Measurements from ENCODE around the gene DENND2A.

DNA sequence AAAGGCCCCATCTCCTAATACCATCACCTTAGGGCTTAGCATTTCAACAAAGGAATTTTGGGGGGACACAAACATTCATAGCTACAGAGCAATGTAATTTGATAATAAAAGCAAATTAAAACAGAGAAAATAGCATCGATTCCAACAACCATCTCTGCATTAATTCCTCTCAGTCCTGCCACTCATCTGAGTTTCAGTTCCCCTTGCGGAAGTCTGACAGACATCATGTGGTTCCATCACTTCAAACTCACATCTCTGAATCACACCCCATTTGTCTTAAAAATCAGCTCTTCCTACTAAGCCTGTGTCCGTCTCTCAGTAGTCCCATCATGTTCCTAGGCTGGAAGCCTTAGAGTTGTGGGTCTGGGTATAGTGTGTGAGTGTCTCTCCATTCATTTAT lies 35.7 kb upstream of the DENND2A start:
- TF ChIP-seq, protein P1, sequence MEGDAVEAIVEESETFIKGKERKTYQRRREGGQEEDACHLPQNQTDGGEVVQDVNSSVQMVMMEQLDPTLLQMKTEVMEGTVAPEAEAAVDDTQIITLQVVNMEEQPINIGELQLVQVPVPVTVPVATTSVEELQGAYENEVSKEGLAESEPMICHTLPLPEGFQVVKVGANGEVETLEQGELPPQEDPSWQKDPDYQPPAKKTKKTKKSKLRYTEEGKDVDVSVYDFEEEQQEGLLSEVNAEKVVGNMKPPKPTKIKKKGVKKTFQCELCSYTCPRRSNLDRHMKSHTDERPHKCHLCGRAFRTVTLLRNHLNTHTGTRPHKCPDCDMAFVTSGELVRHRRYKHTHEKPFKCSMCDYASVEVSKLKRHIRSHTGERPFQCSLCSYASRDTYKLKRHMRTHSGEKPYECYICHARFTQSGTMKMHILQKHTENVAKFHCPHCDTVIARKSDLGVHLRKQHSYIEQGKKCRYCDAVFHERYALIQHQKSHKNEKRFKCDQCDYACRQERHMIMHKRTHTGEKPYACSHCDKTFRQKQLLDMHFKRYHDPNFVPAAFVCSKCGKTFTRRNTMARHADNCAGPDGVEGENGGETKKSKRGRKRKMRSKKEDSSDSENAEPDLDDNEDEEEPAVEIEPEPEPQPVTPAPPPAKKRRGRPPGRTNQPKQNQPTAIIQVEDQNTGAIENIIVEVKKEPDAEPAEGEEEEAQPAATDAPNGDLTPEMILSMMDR (conservative IDR thresholded peaks at IDR 0.05; ENCODE audit: low read depth, low read length), result no peak
- no peak for TF ChIP-seq SMC3 (IDR thresholded peaks at IDR 0.05; ENCODE audit: low read depth, low read length)
- no peak for TF ChIP-seq CHD1 (IDR thresholded peaks at IDR 0.05; ENCODE audit: low read depth, low read length)
- TF ChIP-seq FOS (IDR thresholded peaks at IDR 0.05; ENCODE audit: low read depth, low read length), result no peak
- TF ChIP-seq POLR2A (IDR thresholded peaks at IDR 0.05; ENCODE audit: low read depth, low read length), result no peak
- no peak for TF ChIP-seq MAZ (IDR thresholded peaks at IDR 0.05; ENCODE audit: borderline replicate concordance, low read depth, low read length)

All from IMR-90 (cell line).